ENCODE data around the gene GXYLT2.
"Not testable (repeated sequence)": the region's sequence is repeated elsewhere in the genome, so short reads cannot be mapped to it uniquely, and the experiment has no call there.

Gene GXYLT2

DNA sequence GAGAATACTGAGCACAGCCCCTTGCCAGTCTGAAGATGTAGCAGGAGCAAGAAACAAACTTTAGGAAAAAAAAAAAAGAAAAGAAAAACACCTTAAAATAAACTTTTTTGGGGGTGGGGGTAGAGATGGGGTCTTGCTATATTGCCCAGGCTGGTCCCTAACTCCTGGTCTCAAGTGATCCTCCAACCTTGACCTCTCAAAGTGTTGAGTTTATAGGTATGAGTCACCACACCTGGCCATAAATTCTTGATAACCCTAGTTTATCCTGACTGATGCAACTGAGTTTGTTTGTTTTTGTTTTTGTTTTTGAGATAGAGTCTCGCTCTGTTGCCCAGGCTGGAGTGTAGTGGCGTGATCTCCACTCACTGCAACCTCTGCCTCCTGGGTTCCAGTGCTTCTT lies 28.4 kb downstream of the GXYLT2 start:
- DNase-seq (ENCODE audit: insufficient read length, low spot score) = no peak
- TF ChIP-seq, protein P1, sequence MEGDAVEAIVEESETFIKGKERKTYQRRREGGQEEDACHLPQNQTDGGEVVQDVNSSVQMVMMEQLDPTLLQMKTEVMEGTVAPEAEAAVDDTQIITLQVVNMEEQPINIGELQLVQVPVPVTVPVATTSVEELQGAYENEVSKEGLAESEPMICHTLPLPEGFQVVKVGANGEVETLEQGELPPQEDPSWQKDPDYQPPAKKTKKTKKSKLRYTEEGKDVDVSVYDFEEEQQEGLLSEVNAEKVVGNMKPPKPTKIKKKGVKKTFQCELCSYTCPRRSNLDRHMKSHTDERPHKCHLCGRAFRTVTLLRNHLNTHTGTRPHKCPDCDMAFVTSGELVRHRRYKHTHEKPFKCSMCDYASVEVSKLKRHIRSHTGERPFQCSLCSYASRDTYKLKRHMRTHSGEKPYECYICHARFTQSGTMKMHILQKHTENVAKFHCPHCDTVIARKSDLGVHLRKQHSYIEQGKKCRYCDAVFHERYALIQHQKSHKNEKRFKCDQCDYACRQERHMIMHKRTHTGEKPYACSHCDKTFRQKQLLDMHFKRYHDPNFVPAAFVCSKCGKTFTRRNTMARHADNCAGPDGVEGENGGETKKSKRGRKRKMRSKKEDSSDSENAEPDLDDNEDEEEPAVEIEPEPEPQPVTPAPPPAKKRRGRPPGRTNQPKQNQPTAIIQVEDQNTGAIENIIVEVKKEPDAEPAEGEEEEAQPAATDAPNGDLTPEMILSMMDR (IDR thresholded peaks at IDR 0.05; ENCODE audit: insufficient read depth, missing control alignments) = no peak
- FAIRE-seq = no peak

DNA sequence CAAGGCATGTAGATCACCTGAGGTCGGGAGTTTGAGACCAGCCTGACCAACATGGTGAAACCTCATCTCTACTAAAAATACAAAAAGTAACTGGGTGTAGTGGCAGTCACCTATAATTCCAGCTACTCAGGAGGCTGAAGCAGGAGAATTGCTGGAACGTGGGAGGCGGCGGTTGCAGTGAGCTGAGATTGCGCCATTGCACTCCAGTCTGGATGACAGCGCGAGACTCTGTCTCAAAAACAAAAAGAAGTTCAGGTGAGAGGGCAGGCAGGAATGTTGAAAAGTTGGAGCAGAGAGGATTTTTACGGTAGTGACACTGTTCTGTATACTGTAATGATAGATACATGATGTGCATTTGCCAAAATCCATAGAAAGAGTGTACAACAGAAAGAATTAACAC lies 31.7 kb downstream of the GXYLT2 start:
- no peak for DNase-seq (ENCODE audit: insufficient read length, low spot score)
- FAIRE-seq = no peak
- TF ChIP-seq, protein P1 (IDR thresholded peaks at IDR 0.05; ENCODE audit: insufficient read depth, missing control alignments) = no peak

DNA sequence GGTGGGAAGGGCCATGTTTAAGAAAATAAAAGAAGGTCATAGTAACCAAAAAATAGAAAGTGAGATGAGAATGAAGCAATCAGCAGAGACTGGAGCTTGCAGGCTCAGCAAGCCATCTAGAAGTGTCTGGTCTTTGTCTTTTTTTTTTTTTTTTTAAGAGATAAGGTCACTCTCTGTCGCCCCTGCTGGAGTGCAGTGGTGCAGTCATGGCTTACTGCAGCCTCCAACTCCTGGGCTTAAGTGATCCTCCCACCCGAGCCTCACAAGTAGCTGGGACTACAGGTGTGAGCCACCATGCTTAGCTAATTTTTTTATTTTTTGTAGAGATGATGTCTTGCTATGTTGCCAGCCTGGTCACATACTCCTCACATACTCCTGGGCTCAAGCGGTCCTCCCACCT lies 36.2 kb downstream of the GXYLT2 start:
- FAIRE-seq (no peak), DNase-seq (ENCODE audit: insufficient read length, low spot score) (no peak)
- TF ChIP-seq, protein P1 (IDR thresholded peaks at IDR 0.05; ENCODE audit: insufficient read depth, missing control alignments) = no peak

DNA sequence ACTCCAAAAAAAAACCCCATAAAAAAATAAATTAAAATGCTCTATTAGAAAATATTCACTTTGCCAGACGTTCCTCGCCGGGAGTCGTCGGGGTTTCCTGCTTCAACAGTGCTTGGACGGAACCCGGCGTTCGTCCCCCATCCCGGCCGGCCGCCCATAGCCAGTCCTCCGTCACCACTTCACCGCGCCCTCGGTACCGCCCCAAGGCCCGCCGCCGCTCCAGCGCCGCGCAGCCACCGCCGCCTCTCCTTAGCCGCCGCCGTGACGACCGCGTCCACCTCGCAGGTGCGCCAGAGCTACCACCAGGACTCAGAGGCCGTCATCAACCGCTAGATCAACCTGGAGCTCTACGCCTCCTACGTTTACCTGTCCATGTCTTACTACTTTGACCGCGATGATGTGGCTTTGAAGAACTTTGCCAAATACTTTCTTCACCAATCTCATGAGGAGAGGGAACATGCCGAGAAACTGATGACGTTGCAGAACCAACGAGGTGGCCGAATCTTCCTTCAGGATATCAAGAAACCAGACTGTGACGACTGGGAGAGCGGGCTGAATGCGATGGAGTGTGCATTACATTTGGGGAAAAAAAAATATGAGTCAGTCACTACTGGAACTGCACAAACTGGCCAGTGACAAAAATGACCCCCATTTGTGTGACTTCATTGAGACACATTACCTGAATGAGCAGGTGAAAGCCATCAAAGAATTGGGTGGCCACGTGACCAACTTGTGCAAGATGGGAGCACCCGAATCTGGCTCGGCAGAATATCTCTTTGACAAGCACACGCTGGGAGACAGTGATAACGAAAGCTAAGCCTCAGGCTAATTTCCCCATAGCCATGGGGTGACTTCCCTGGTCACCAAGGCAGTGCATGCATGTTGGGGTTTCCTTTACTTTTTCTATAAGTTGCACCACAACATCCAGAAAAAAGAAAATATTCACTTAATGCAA lies 41.2 kb downstream of the GXYLT2 start:
- not testable (repeated sequence) for DNase-seq (ENCODE audit: insufficient read length, low spot score); FAIRE-seq

DNA sequence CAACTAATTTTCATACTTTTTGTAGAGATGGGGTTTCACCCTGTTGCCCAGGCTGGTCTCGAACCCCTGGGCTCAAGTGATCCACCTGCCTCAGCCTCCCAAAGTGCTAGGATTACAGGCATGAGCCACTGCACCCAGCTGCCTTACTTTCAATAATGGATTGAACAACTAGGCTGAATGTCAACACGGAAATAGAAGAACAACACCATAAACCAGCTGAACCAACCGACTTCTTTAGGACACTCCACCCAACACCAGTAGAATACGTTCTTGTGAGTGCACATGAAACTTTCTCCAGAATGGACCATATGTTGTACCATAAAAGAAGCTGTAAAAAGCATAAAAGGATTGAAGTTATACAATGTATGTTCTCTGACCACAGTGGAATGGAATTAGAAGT lies 42.9 kb downstream of the GXYLT2 start:
- TF ChIP-seq, protein P1 (IDR thresholded peaks at IDR 0.05; ENCODE audit: insufficient read depth, missing control alignments) = no peak
- FAIRE-seq = no peak
- DNase-seq (ENCODE audit: insufficient read length, low spot score) = no peak

DNA sequence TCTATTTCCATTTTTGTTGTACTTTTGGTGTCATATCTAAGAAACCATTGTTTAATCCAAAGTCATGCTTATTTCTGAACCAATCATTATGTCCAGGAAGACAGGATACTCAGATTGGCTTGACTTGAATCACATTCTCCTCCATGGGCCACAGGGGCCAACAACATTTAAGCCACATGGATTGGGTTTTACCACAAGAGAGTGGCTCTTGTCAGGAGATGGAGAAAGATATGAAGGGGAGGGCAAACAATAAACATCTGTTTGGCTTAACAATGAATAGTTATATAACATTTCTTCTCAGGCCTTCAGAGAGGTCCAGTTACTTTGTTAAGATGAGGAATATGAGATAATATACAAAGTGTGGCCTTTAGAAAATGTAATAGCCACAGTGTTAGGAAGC lies 44.6 kb downstream of the GXYLT2 start:
- DNase-seq (ENCODE audit: insufficient read length, low spot score) = no peak
- TF ChIP-seq, protein P1 (IDR thresholded peaks at IDR 0.05; ENCODE audit: insufficient read depth, missing control alignments) = no peak
- FAIRE-seq = no peak

DNA sequence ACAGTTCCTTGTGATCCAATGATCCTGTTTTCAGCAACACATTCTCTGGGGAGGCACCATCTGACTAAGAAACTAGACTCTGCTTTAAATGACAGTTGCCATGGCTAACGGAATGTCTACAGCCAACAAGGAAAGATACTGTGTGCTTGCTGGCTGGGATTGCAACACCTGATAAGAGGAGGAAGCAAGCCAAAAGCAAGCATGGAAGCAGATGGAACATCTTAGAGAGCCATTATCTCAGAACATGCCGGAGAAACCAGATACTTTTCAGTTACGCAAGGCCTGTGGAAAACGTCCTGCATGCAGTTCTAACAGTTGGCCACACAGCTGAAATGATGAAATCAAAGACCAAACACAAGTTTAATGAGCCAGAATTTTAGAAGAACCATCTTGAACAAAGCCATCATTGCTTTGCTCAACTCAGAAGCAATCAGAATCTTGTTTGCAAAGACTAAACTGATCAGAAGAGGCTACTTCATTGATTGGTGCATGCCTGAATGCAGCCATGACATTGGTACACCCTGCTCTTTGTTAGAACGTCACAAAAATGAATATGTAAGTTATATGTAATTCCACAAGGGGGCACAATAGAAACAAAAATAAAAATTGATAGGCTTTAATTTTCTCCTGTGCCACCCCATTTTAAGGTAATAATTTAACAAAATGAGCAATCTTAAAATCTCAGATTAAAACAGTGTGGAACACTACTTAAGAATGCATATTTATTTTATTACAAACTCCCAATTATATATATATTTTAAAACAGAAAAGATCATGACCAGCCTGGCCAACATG lies 50.8 kb downstream of the GXYLT2 start:
- no peak for DNase-seq (ENCODE audit: insufficient read length, low spot score)
- peak; percentile 91 for FAIRE-seq

More for the DNA sequence above, 50.8 kb downstream of the GXYLT2 start:
- TF ChIP-seq, protein P1 (IDR thresholded peaks at IDR 0.05; ENCODE audit: insufficient read depth, missing control alignments) = peak; percentile 53
